Measurements from ENCODE around the gene YY1AP1.
"Not testable (repeated sequence)": the region's sequence is repeated elsewhere in the genome, so short reads cannot be mapped to it uniquely, and the experiment has no call there.

Gene YY1AP1, protein sequence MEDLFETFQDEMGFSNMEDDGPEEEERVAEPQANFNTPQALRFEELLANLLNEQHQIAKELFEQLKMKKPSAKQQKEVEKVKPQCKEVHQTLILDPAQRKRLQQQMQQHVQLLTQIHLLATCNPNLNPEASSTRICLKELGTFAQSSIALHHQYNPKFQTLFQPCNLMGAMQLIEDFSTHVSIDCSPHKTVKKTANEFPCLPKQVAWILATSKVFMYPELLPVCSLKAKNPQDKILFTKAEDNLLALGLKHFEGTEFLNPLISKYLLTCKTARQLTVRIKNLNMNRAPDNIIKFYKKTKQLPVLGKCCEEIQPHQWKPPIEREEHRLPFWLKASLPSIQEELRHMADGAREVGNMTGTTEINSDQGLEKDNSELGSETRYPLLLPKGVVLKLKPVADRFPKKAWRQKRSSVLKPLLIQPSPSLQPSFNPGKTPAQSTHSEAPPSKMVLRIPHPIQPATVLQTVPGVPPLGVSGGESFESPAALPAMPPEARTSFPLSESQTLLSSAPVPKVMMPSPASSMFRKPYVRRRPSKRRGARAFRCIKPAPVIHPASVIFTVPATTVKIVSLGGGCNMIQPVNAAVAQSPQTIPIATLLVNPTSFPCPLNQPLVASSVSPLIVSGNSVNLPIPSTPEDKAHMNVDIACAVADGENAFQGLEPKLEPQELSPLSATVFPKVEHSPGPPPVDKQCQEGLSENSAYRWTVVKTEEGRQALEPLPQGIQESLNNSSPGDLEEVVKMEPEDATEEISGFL

DNA sequence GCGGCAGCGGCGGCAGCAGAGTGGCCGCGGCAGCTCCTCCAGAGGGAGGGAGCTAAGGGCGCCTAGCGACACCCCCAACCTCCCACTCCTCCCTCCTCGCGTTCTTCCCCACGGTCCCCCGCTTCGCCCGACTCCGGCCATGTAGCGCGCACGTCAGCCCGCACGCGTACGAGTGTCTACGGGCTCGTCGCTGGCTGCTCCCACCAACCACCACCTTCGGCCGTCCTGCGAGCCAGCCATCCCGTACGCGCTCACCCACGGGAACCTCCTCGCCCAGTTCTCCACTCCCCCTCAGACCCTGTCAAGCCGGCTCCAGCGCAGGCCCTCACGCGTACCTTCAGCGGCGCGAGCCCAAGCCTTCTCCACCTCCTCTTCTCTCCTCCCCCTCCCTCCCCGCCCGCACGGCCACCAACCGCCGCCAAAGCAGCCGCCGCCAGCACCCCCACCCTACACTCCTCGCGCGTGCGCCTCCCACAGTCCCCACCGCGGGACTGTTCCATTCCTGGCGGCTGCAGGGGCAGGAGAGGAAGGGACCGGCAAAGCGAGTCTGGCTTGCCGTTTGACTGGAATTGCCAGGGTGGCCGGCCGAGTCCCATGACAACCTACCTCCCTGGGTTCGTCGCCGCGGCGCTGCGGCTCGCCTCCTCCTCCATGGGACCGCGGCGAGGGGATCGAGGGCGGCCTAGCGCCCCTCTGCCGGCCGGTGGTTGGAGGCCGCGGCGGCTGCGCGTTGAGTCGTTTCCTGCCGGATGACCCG lies at the start of gene YY1AP1:
Gene YY1AP1, minus strand, starts transcription at position 451 of the 757 bp plus-strand sequence. CDS start 8,338 bp downstream, outside the sequence.
- peak; percentile 91 for DNase-seq

DNA sequence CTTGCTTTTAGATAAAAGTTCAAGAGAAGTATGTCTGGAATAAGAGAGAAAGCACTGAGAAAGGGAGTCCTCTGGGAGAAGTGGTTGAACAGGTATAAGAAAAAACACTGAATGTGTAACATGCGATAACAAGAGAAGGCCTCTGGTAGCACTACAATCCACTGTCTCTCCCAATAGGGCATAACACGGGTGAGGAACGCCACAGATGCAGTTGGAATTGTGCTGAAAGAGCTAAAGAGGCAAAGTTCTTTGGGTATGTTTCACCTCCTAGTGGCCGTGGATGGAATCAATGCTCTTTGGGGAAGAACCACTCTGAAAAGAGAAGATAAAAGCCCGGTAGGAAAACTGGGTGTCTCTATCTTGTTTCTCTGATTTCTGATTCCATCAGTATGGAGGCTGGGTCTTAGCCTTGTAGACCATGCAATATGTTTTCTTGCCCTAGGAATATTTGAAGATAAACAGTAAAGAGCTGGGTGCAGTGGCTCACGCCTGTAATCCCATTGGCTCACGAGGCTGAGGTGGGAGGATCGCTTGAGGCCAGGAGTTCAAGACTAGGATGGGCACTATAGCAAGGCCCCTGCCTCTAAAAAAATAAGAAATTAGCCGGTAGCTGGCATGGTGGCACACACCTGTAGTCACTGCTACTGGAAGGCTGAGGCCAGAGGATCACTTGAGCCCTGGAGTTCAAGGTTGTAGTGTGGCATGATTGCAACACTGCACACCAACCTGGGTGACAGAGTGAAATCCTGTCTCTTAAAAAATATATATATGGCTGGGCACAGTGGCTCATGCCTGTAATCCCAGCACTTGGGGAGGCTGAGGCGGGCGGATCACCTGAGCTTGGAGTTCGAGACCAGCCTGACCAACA lies 40.7 kb upstream of the YY1AP1 start:
- DNase-seq, result peak; percentile 47

GRCh38 chr1:155725142-155725541 lies 36.6 kb upstream of the YY1AP1 start:
- no peak for DNase-seq

DNA sequence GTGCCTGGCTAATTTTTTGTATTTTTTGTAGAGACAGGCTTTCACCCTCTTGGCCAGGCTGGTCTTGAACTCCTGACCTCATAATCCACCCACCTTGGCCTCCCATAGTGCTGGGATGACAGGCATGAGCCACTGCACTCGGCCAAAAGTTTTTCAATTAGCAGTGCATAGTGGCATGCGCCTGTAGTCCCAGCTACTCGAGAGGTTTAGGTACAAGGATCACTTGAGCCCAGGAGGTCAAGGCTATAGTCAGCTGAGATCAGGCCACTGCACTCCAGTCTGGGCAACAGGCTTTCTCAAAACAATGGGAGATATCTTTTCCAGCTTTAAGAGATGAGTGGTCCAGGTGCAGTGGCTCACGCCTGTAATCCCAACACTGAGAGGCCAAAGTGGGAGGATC lies 31.1 kb upstream of the YY1AP1 start:
- no peak for DNase-seq

DNA sequence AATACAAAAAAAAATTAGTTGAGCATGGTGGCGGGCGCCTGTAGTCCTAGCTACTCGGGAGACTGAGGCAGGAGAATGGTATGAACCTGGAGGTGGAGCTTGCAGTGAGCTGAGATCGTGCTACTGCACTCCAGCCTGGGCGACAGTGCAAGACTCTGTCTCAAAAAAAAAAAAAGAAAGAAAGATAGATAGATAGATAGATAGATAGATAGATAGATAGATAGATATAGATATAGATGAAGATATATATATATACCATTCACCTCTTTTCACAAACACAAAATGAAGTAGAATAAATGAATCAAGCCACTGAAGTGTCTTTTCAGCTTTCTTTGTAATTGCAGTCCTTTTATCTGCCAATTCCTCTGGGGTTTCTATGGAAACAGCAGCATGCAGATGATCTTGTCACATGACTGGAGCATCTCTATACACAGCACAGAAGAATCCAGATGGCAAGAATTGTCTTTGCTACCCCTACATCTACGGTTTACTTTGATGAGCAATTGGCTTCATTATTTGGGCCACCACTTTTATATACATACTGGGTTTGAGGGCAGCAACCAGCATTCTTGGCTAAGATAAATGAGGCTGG lies 30.0 kb upstream of the YY1AP1 start:
- DNase-seq, result not testable (repeated sequence)

- DNase-seq, result no peak
Measured at GRCh38 chr1:155717041-155717440, 28.5 kb upstream of the YY1AP1 start.

GRCh38 chr1:155715777-155716176 lies 27.2 kb upstream of the YY1AP1 start:
- no peak for DNase-seq

GRCh38 chr1:155715056-155715455 lies 26.5 kb upstream of the YY1AP1 start:
- DNase-seq, result not testable (repeated sequence)

- DNase-seq, result no peak
Measured at GRCh38 chr1:155713075-155713474, 24.5 kb upstream of the YY1AP1 start.

GRCh38 chr1:155712636-155713035 lies 24.1 kb upstream of the YY1AP1 start:
- not testable (repeated sequence) for DNase-seq

GRCh38 chr1:155711457-155711856 lies 22.9 kb upstream of the YY1AP1 start:
- DNase-seq, result not testable (repeated sequence)

DNA sequence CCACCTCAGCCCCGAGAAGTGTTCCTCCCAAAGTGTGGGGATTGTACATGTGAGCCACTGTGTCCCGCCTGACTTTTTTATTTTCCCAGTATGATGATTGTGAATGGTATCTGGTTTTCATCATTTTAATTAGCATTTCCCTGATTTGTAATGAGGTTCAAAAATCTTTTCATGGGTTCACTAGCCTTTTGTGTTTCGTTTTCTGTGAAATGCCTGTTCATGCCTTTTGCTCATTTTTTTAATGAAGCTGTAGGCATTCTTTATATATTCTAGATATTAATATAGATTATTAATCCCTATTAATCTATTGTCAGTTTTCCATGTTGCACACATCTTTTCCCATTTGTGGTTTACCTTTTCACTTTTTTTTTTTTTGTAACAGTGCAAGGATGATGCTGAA lies 20.8 kb upstream of the YY1AP1 start:
- no peak for DNase-seq

DNA sequence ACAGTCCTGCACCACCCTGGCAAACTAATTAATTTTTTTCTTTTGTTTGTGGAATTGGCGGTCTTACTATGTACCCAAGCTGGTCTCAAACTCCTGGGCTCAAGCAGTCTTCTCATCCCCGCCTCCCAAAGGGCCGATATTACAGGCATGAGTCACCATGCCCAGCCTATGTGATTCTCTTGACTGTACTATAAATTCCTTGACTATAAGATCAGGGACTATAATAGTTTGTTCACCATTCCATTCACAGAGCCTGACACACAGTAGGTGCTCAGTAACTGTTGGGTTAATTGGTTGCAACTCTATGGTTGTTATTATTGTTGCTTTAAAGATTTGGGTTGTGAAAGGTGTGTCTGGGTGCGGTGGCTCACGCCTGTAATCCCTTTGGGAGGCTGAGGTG lies 17.6 kb upstream of the YY1AP1 start:
- no peak for DNase-seq

- not testable (repeated sequence) for DNase-seq
Measured at GRCh38 chr1:155704414-155704813, 15.8 kb upstream of the YY1AP1 start.

GRCh38 chr1:155703216-155703615 lies 14.6 kb upstream of the YY1AP1 start:
- DNase-seq, result no peak

GRCh38 chr1:155701675-155702074 lies 13.1 kb upstream of the YY1AP1 start:
- not testable (repeated sequence) for DNase-seq

- not testable (repeated sequence) for DNase-seq
Measured at GRCh38 chr1:155699062-155699461, 10.5 kb upstream of the YY1AP1 start.

GRCh38 chr1:155698382-155699038 lies 9.9 kb upstream of the YY1AP1 start:
- no peak for DNase-seq

- not testable (repeated sequence) for DNase-seq
Measured at GRCh38 chr1:155697616-155698015, 9.0 kb upstream of the YY1AP1 start.

GRCh38 chr1:155697046-155697445 lies 8.5 kb upstream of the YY1AP1 start:
- no peak for DNase-seq

DNA sequence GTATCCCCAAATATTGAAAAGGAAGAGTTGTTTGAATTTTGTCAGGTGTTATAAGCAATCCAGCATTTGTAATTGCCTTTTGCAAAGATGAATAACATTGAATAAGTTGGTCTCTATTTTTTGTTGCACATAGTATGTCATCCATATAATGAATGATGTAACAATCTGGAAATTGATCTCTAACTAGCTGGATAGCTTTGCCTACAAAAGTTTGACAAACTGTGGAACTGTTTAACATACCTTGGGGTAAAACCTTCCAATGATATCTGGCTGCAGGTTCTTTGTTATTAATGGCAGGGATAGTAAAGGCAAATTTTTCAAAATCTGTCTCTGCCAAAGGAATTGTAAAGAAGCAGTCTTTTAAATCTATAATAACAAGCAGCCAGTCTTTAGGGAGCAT lies 8.0 kb upstream of the YY1AP1 start:
- no peak for DNase-seq
